SKM-1 treated with dmso at 0.1 percent for 144 hours (cell line): ENCODE data around the gene CPLANE2.
"Not testable (repeated sequence)": the region's sequence is repeated elsewhere in the genome, so short reads cannot be mapped to it uniquely, and the experiment has no call there.

ENCODE experiments used
- DNase-seq: peaks from one replicate; lab custom pipeline; 2025; ENCODE audit not compliant: unreplicated experiment; lab: John Stamatoyannopoulos, UW

CPLANE2 gene

GRCh38 chr1:16249596-16250241 lies 12.7 kb upstream of the CPLANE2 start:
- DNase-seq: peak; percentile 6

DNA sequence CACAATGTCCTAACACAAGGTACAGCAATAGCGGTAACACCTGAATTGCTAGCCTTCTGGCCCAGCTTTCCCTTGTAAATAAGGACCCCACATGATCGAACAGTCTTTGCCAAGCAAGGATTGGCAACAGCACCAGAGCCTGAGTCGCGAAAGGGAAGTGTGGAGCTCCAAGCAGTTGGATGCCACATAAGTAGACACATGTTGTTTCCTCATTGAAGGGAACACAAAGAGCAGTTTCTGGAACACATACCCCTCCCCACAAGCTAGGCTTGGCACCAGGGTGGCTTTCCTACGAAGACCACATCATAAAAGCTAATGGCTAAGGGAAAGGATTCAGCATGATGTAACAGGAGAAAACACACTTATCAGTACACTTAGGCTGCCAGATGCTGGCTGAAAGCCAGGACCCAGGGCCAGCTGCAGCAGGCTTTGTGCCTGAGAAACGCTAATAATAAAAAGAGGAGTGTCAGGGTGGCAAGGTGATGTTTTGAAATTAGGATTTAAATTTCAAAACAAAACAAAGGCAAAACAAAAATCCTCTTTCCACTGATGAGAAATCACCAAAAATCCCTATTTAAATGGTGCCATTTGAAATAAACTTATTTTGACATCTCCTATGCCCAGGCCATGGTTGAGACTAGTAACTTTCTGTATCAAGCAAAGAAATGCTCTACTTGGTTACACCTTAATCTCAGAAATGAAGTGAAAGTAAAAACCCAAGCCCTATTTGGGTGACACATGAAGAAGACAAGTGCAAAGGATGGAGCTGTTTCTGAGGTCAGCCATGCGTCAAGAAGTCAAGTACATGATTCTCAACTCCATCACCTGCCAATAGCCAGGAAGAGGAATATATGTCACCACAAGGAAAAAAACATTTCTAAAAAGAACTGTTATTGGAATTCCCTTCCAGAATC lies 11.9 kb upstream of the CPLANE2 start:
- DNase-seq: no peak

DNA sequence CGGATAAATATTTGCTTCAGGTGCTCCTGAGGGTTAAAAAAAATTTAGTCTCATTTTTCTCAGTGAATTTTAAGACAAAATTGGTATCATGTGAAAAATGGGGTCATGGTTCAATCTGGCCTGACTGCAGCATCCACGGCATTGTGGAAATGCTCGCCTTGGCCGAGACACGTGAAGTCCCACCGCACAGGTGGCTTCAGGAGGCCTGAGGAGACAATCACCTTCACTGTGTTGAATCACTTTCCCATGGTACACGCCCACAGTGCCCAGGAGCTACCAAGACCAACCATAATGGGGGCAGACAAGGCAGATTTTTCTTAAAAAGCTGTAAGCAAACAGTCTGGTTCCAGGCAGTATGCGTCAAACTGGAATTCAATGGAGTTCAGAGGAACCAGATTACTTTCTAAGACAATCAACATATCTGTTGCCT lies 11.0 kb upstream of the CPLANE2 start:
- DNase-seq: no peak

- DNase-seq: no peak
Observed at GRCh38 chr1:16247441-16247840, 10.5 kb upstream of the CPLANE2 start.

DNA sequence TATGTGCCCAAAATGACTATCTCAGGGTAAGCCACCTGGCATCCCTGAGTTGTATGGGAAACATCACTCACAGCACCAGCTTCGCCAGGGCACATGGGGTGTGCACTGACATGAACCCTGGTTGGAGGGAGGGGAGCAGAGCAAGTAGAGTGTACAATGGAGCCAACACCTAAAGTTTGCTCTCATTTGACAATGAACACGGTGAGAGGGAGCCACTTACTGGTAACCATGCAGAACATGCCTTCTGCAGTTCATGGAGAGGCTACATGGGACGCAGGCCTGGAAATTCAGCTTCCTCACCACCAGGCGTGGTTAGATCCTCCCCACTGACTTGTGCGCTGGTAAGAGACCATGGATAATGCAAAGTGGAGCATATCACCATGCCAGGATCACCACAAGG lies 10.0 kb upstream of the CPLANE2 start:
- no peak for DNase-seq

DNA sequence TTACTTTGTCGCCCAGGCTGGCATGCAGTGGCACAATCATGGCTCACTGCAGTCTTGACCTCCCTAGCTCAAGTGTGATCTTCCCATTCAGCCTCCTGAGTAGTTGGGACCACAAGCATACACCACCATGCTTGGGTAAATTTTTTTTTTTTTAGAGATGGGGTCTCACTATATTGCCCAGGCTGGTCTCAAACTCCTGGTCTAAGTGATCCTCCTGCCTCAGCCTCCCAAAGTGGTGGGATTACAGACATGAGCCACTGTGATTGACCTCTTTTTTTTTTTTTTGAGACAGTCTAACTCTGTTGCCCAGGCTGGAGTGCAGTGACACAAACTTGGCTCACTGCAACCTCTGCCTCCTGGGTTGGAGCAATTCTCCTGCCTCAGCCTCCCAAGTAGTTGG lies 9.3 kb upstream of the CPLANE2 start:
- not testable (repeated sequence) for DNase-seq

- no peak for DNase-seq
Observed at GRCh38 chr1:16245476-16246196, 8.7 kb upstream of the CPLANE2 start.

DNA sequence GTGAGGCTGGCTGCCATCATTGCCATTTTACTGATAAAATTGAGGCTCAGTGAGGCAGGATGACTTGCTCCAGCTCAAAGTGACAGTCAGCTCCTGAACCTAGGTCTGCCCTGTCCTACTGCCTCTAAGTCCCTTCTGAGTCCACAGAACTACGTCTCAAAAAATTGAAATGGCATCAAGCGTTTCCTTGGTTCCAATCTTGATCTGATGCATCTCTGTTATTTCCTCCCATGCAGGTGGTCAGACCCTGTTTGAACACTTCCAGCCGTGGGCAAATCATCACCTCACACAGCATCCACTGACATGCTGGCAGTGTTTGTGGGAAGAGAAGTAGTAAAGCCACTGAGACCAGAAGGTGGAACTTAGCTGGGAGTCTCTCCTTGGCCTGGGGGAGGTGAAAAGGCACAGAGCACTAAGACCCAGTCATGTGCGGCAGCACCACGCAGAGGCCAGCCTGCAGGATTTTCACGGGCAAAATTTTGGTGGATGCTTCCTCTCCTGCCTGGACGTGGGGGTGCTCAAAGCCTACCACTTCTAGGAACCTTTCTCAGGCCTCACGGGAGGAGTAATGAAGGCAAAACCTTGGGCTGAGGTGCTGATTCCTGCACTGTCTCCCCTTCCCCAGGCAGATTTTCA lies 7.8 kb upstream of the CPLANE2 start:
- no peak for DNase-seq

GRCh38 chr1:16243936-16244649 lies 7.1 kb upstream of the CPLANE2 start:
- DNase-seq: peak; percentile 67

DNA sequence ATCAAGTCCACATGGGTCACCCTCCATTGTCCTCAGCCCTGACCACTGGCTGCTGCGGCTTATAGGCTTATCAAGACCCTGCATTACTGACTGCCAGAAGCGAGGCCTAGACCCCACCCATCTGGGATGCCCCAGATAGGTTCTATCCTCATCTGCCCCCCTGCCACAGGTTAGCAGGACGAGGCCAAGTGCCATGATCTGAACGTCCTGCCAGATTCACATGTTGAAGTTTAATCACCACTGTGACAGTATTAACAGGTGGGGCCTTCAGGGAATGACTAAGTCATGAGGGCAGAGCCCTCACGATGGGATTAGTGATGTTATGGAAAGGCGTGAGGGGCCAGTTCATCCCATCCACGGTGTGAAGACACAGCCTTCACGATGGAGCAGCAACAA lies 6.2 kb upstream of the CPLANE2 start:
- no peak for DNase-seq

GRCh38 chr1:16242556-16243214 lies 5.7 kb upstream of the CPLANE2 start:
- DNase-seq: no peak

GRCh38 chr1:16241221-16241708 lies 4.3 kb upstream of the CPLANE2 start:
- no peak for DNase-seq

- no peak for DNase-seq
Observed at GRCh38 chr1:16239972-16240491, 3.0 kb upstream of the CPLANE2 start.

DNA sequence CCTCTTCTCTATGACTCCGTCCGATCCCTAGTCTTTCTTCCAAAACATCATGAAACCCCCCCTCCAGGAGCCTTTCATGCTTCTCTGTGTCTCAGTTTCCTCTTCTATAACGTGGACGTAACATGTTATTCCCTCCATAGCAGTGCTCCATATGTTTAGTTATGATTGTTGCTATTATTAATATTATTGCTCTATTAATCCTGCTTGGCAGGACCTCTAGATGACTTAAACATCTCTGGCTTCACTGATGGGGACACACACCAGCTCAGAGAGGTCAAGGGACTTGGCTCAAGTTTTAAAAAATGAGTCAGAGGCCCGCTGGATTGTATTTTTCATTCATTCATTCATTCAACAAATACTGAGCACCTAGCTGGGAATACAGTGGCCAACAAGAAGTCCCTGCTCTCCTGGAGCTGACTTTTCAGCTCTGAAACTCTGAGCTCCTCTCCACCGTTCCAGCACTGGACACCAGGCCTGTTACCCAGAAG lies 404 bp upstream of the CPLANE2 start:
- DNase-seq: no peak

DNA sequence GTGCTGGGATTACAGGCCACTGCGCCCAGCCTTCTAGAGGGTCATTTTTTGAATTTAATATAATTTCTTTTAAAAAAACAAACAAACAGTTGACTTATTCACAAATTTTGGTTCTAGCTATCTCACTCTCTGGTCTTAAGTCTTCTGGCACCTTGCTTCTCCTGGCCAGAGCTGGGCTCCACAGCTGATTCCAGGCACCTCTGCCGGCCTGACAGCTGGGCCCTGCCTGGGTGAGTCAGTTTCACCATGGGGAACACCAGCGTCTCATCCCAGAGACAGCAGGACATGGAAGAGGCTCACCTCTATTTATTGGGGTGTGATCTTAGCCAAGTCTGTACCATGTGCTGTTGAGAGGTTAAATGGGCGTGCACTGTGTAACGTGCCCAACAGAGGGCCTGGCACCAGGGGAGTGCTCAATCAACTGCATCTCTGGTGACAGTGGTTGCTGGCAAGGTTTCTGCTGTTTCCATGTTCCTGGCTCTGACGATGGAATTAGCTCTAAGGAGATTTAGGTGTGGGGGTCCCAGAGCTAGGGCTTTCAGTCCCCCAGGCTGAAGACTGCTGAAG lies 956 bp downstream of the CPLANE2 start:
- no peak for DNase-seq

DNA sequence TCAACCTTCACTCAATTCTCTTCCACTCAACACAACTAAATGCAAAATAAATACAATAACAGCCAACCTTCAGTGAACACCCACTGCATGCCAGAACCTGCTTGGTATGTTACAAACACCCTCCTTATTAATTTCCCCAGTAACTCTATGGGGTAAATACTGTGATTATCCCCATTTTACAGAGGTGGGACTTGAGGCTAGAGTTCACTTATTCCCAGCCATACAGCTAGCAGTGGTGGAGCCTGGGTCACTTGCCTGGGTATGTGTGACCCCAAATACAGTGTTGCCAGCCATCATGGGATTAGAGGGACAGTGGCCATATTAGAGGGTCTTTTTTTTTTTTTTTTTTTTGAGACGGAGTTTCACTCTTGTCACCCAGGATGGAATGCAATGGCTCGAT lies 1.6 kb downstream of the CPLANE2 start:
- DNase-seq: no peak

GRCh38 chr1:16233431-16233830 lies 3.6 kb downstream of the CPLANE2 start:
- no peak for DNase-seq

- no peak for DNase-seq
Observed at GRCh38 chr1:16232316-16232710, 4.7 kb downstream of the CPLANE2 start.
